HG03571 (cell line): ENCODE measurements around the gene REN.

Experiments used
- ATAC-seq: cut with Tn5 transposase; IDR thresholded peaks from one replicate; pipeline ENCODE4 v1.9.1; 2021; ENCODE audit not compliant: unreplicated experiment

Gene REN

DNA sequence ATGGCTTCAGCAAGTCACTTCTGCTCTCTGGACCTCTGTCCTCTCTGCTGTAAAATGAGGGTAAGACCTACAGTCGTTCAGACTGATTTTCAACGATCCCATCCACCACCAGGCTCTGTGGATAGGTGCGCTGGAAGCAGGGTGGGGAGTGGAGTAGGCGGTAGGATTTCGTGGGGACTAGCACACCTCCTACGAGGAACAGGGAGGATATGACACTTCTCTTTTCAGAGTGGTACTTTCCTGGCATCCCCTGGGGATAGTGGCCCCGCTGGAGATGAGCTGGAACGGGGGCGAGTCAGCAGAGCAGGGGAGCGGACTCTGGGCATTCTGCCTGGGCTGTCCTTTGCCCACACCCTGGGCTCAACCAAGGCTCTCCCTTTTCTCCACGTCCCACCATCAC, 32.0 kb downstream of the REN start:
- ATAC-seq, result no peak

DNA sequence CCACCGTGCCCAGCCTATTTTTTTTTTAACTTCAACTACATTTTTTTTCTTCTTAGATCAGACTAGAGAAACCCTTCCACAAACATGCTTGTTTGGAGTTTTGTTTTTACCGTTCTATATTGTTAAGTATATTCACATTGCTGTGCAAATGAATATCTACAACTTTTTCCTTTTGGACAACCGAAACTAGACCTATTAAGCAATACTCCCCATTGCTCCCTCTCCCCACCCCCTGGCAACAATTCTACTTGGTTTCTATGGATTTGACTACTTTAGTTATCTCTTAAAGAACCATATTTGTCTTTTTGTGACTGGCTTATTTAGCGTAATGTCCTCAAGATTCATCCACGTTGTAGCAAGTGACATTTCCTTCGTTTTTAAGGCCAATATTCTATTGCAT, 33.4 kb downstream of the REN start:
- no peak for ATAC-seq

DNA sequence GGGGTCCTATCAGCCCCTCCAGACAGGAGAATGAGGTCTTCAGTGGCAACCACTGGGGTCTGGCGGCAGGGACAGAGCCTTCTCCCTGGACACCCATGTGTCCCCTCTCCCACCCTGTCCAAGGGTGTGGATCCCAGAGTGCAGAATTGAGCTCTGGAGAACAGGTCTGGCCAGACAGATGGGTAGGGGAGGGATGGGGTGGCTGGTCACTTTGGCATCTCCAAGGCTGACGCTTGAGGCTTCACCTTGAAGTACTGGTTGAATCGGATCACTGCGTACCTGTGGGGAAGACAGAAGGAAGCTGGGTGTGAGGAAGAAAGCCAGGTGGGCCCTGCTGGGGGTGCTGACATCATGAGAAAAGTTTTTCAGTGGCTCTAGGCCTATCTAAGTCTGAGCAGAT, 34.2 kb downstream of the REN start:
- ATAC-seq, result no peak

DNA sequence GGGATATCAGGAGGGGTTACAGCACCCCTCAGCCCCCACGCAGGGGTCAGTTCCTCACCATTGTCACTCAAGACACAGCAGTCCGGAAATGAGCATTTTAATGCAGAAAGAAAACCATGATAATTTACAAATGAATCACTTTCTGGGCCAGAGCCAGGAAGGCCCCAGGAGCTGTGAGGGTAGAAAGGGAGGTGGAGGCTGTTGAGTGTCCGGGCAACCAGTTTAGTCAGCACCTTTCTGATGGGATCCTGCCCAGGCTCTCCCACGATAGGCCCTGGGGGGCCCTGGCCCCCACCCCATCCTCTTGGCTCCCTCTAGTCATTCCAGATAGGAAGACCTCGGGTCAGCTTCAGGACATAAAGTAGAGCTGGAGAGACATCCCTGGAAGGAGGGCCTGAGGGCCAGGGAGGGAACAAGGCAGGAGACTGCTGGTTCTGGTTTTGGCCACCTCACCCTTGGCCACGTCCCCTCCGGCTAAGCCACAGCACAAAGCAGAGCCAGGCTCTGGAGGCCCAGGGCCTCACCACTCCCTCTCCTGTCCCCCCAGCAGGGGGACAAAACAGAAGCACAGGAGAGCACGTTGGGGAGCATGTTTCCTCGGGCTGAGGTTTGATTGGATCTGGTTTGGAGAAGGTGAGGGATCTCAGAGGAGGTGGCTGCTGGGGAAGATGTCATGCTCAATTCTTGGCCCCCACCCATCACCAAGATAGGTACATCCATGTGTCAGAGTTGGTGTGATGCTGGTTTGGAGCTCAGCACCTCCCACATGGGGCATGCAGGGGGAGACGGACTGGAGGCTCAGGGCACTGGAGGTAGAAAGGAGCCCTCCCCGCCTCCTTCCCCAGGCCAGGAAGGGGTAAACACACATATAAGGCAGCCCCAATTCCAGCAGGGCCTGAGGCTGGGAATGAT, 34.9 kb downstream of the REN start:
- no peak for ATAC-seq

DNA sequence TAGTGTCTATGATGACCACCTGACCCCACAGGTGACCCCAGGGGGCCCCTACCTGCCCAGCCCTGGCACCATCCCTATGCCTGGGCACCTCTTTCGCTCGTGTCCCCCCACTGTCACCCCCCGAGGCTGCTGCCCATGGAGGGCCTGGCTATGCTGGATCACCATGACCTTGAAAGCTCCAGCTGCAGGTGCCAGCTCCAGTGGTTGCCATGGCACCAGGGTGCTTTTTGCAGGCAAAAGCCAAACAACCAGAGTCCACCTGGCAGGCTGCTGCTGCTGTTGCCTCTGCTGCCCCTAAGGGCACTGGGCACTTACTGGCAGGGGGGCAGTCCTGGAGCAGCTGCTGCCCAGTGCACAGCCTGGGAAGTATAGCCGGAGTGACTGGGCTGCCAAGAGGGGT, 36.0 kb downstream of the REN start:
- ATAC-seq, result no peak

DNA sequence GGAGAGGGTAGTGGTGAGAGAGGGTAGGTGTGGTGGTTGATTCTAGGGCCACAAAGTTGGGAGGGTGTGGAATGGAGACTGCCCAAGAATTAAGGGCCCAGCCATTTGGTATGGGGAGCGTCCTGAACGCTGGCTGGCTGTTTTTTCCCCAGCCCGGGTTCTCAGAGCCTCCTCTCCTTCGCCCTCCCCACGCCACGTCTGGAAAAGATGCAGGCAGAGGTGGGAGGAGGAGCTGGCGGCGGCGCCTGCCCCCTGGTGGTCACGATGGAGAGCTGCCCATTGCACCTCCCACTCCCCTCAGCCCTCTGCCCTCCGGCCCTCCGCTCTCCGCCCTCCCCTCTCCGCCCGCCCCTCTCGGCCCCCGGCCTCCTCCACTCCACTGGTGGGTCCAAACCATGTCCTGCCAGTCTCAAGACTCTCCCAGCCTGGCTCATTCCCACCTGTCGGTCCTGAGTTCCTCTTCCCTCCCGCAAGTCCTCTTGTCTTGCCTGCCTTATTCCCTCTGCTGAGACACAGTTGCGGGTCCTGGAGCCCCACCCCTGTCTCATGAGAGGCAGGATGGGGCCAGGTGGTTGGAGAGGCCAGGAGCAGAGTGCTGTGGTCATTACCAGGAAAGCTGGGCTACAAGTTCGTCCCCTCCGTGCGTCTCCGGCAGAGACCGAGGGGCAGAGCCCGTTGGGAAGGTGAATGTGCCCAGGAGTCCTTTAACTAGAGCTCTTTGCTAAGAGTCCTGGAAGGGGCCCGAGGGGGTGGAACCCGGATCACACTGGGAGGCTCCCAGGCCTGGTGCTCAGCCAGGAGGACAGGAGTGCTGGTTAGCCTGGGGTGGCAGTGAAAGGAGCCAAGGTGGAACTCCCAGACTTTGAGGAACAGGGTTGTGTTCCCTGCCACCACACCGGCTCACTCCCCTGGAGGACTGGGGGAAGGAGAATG, 36.9 kb downstream of the REN start:
- ATAC-seq, result no peak

DNA sequence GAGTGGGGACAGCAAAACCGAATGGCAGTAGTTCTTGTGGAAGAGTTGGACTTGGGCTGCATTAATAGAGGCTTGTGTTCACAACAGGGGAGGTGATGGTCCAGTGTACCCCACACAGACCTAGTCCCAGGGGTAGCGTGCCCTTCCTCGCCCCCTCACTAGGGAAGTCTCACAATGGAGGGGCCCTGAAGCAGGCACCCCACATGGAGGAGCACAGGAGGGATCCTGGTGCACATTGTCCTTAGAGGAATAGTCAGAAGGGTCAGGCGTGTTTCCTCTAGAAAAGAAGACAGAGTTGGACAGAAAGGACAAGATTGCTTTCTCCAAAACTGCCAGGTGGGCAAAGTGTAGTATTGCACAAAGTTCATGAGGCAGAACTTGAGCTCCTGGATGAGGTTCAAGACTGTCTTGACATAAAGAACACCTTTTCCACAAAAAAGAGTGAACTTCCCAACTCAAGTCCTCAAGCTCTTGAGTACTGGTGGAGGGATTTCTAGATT, 37.6 kb downstream of the REN start:
- no peak for ATAC-seq

DNA sequence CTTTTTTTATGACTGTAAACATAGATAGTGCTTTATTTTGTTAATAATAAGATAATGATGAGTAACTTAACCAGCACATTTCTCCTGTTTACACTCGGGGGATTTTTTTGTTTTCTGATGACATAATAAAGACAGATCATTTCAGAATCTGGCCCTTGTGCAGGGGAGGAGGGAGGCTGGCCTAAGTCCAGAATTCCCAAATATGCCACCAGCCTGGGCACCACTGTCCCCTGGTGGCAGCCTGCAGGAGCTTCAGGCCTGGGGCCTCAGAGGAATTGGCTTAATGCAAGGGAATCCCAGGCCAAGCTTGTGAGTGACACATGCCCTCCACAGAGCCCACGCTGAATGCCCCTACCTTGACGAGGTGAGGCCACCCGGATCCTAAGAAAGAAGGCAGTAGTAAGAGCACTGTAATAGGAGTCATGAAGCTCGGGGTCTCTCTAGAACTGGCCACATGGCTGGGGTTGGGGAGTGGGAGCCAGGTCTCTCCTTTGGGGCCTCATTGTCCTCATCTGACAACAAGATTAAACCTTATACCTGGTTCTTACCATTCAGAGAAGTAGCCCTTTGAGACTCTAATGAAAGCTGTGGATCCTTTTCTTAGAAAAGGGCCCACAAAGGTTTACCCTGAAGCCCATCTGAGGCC, 38.4 kb downstream of the REN start:
- ATAC-seq, result no peak

DNA sequence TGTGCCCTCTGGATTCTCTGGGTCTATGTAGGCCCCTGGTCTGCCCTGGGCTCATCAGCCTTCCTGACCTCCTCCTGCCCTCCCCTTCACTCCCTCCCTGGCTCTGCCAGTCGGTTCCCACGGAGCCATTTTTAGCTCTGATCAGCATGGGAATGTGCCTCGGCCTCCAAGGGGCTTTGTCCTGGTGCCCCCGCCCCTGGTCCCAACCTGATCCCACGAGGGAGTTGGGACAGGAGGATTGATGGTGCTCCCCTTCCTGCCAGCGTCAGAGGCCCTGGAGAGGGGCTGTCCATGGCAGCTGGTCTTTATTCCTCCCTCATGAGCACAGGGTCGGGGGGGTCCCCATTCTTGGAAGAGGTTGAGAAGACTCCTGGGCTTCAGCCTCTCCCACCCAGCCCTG, 39.2 kb downstream of the REN start:
- no peak for ATAC-seq

DNA sequence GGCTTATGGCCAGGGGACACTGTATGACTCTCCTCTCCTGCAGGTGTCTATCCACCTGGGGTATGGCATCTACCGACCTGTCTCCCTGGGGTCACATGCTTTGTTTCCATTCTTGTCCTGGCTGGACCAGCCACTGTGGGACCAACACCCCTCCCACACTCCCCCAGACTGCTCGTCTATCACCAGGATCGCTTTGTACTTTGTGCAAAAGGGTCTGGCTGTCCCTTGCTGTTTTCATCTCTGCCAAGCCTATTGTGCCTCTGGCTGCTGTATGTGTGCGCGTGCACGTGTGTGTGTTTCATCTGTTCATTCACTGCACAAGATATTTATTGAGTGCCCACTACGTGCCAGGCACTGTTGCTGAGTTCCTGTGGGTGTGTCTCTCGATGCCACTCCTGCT, 39.8 kb downstream of the REN start:
- ATAC-seq, result no peak

DNA sequence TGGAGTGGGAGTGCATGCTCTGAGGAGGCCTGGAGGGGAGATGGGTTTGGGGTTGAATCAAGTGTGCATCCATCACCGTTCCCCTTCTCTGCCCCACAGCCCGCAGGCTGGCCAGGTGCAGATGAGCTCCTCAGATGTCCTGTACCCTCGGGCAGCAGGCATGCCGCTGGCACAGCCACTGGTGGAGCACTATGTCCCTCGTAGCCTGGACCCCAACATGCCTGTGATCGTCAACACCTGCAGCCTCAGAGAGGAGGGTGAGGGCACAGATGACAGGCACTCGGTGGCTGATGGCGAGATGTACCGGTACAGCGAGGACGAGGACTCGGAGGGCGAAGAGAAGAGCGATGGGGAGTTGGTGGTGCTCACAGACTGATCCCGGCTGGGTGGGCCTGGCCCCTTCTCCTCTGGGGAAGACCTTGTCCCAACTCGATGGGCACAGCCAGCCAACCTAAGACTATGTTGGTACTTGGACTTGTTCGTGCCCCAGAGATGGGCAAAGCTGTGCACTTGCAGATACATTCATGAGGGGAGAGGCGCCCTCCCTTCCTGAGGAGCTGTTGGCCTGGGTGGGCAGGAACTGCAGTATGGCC, 40.3 kb downstream of the REN start:
- ATAC-seq, result no peak

DNA sequence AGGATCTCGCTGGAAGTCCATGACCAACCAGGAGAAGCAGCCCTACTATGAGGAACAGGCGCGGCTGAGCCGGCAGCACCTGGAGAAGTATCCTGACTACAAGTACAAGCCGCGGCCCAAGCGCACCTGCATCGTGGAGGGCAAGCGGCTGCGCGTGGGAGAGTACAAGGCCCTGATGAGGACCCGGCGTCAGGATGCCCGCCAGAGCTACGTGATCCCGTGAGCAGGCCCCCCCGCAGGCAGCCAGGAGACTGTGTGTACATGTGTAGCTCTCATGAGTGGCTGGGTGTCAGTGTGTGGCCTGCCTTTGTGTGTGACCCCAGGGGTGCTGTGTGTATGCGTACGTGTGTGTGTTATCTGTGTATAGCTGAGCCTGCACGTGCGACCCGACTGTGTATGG, 41.5 kb downstream of the REN start:
- no peak for ATAC-seq

DNA sequence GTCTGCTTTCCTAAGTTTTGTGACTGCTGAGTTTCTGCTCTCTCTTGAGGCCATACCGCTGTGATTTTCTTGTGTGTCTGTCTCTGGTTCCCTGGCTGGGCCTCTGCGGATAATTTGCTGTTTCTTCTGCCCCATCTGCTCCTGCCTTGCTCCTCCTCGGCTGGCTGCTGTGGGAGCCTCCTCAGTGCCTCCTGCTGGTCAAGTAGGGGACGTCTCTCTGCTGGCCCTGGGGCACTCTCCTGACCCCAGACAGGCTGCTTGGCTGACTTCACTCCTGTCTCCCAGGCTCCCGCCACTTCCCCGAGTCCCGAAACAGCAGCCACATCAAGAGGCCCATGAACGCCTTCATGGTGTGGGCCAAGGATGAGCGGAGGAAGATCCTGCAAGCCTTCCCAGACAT, 42.8 kb downstream of the REN start:
- no peak for ATAC-seq

DNA sequence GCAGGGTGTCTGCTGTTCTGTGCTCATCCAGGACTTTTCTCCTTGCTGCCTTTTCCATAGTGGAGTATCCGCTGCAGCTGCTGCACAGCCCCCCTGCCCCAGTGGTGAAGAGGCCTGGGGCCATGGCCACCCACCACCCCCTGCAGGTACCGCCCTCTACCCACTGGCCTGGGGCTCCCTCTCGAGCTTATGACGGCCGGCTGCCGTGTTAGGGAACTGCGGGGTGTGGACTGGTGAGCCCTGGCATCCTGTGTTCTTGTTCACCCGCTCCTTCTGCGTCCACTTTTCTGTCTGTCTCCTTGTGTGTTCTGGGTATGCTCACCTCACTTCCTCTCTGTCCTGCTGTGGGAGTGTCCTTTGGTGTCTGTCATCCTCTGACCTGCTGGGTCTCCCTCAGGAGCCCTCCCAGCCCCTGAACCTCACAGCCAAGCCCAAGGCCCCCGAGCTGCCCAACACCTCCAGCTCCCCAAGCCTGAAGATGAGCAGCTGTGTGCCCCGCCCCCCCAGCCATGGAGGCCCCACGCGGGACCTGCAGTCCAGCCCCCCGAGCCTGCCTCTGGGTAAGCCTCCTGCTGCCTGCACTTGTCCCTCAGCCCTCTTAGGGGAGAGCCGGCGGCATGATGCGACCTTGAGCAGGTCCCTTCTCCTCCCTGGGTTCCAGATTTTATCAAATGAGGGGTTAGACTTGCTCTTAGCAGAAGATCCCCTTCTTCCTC, 44.1 kb downstream of the REN start:
- no peak for ATAC-seq

DNA sequence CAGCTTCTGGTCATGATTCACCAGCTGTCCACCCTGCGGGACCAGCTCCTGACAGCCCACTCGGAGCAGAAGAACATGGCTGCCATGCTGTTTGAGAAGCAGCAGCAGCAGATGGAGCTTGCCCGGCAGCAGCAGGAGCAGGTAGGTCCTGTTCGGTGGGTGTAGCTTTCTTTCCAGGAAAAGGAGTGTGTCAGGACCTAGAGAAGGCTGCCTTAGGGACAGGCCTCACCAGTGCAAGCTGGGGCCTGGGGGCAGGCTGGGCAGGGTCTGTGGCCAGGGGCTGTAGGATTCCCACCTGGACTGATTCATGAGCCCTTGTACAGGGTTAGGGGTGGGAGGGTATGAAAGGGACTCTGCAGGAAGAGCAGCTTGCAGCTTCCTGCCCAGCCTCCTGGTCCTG, 49.6 kb downstream of the REN start:
- no peak for ATAC-seq

DNA sequence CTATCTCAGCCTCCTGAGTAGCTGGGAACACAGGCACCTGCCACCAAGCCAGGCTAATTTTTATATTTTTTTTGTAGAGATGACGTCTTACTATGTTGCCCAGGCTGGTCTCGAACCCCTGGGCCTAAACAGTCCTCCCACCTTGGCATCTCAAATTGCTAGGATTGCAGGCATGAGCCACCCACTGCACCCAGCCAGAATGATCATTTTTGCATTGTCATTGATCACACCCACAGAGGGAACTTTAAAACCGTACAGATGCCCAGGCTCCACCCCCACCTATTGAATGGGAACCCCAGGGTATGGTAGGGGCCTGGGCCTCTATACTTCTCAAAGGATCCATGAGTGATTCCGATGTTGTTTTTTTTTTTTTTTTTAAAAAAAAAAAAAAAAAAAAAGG, 51.0 kb downstream of the REN start:
- no peak for ATAC-seq

DNA sequence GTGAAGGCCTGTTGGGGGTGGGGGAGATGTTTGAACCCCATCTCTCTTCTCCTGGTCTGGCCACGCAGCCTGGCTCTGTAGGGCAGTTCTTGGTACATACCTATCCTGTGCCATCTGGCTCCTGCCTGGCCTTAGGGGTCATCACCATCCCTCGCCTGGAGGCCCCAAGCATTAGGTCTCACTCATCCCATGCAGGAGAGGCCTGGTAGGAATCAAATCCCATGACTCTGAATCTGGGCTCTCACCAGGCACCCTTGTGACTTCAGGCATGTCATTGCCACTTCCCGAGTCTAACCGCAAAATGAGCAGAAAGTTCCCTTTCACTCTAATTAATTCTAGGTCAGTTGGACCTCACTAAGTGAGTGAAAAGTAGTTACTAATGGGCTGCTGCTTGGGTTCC, 51.5 kb downstream of the REN start:
- no peak for ATAC-seq

DNA sequence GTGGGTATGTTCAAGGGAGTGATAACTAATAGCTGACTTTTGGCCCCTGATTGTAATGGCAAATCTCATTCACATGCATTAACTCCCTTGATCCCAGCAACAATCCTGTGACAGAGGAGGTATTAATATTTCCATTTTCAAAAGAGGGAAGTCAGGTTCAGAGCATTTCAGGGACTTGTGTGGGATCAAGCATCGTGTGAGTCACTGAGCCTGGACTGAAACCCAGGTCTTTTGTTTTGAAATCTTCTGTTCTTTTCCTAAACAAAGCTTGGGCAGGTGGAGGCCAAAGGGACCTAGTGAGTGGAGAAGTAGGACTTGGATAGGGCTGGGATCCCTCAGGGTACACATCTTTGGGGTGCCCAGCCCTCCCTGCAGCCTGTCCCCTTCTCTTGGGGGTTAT, 52.2 kb downstream of the REN start:
- ATAC-seq, result no peak

DNA sequence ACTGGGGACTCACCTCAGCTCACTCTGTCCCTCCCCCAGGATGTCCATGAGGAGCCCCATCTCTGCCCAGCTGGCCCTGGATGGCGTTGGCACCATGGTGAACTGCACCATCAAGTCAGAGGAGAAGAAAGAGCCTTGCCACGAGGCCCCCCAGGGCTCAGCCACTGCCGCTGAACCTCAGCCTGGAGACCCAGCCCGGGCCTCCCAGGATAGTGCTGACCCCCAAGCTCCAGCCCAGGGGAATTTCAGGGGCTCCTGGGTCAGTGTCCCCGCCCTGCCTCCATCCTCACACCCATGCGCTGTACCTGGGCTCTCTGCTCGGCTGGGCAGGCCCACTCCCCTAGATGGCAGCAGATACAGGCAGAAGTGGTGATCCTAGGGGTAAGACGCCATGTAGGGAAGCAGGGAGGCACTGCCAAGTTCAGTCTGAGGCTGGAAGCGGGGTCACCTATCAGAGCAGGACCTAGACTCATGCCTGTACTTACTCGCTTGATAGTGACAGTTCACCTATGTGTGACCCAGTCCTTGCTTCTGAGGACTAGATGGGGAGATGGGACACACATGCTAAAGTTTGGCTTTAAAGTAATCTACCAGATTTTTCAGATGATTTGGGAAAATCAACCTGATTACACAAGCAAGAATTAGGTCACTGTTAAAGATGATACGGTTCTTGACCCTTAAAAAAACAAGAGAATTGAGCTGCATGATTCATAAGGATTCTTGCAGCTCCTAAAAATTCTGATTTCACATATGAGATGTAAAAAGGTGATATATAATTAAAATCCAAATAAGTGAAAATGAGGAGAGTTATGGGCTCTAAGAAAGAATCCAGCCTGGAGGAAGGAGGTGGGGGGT, 53.0 kb downstream of the REN start:
- ATAC-seq, result no peak
